Measurements from ENCODE around the gene WDFY4.

WDFY4 gene

DNA sequence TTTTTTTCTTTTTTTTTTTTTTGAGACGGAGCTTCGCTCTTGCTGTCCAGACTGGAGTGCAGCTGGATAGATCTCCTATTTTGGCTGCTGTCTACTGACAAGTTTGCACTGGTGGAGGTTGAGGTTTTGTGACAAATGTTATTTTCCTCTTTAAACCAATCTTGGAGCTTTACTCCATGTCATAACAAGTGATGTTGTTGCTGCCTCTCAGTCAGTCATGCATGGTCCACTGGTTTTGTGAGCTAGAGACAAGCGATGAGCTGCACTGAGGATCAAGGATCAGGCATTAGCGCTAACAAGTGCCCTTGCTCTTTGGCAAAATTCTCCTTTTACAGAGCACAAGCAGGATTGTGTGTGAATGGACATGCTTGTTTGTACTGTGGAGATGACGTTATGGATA is 805 bp upstream of the WDFY4 start:
- DNase-seq (ENCODE audit: insufficient read length, low spot score) (no peak), FAIRE-seq (no peak)

DNA sequence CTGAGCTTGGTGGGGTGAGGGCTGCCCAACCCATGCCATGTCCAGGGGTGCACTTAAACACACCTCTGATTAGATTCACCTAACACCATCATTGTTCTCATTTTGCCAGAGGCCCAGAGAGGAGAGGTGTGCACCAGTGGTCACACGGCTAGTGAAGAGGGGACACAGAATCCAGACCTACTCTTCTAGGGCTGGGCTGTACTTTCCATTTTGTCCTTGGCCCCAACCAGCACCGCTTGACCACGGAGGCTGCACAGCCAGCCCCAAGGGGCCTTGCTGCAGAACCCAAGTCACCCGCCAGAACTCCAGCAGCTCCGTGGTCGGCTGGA is 246 bp upstream of the WDFY4 start:
- no peak for DNase-seq (ENCODE audit: insufficient read length, low spot score)
- no peak for FAIRE-seq

DNA sequence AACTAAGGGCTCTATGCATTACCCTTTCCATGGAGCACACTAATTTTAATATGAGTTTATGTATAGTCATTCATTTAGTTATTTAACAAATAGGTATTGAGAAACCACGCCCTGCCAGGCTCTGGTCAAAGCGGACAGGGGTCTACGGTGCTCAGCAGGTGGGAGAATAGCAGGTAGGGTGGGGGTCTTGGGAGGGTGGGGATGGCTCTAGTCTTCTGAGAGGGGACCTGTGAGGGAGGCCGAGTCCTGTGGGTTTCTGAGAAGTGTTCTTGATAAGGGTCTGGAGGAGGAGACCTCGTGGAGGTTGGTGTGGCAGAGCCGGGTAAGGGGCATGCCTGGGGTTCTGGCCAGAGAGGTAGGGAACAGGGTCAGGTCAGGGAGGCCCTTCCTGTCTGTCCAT is 1.1 kb downstream of the WDFY4 start:
- FAIRE-seq, result no peak
- no peak for DNase-seq (ENCODE audit: insufficient read length, low spot score)

DNA sequence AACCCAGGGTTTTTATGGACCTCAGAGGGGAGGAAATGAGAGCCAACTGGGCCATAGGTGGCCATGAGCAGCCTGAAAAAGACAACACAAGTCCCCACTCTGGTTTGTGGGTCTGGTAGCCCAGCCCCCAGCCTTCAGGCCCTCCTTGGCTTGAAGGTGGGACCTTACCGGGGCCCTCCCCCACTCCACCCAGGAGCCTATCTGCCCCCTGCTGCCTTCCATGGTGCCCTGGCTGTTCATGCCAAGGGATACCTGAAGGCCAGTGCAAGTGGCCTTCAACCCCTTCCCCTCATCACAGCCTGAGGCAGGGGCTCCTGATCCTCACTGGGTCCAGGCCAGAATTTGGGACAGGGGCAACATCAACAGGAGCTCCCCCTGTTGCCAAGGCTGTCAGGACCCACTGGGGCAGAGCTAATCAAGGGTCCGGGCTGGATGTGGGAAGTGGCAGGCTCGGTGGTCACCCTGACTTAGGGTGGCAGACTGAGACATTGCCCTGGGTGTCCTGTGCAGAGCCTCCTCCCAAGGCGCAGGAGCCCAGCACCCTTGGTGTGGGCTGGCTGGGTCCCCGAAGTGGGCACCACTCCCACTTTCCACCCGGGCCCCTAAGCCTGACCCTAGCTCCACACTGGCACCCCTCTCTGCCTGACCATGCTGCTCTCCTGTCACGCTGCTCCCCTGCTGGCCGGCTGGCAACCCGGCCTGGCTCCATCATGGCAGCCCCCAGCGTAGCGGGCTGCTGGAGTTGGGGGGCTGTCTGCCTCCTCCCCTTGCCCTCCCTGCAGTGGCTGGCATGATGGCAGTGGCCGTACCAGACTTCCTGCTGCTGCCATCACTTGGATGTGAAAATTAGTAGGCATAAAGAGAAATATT is 6.4 kb downstream of the WDFY4 start:
- DNase-seq (ENCODE audit: insufficient read length, low spot score), result no peak
- no peak for FAIRE-seq

DNA sequence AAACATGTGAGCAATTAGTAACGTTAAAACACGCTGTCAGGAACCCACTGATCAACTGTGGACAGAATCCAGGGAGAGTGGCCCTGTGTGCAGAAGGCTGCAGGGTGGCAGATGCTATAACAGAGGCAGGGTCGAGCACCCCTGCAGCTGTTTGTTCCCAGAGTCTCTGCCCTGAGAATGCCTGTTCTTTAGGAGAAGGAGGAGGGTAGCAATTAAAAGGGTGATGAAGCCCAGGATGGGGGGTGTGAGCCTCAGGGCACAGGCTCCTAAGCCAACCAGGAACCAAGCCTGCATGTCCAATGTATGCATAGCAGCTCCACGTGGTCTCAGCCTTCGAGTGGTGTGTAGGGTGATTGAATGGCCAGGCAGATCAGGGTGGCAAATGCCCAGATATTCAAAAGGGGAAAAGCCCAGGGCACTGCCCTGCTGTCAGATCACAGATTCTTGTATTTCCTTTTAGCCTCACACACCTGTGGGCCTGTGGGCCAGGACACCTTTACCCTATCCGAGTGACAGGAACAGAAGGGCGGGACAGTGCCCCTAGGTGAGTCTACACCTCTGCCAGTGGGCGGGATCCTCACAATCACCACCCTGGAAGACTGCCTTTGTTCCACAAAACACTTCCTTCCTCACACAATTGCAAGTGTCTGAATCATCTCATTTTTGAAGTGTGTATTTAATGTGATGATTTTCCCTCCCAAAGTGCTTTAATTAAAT is 7.3 kb downstream of the WDFY4 start:
- no peak for DNase-seq (ENCODE audit: insufficient read length, low spot score)
- no peak for FAIRE-seq

DNA sequence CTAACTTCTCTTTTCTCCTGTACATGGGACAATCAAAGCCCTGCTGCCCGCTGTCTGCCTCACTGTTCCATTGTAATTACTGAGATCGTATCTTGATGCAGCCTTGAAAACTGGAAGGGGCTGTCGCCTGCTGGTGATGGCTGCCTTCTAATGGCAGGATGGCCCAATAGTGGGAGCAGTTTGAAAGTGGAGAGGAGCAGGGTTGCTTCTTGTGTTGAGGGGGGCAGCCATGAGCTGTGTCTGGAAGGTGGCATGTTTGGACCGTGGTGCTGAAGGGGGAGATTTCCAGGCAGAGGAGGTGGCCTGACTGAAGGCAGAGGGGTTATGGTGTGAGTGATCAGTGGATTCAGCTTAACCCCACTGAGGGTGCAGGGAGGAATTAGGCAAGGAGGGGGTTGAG is 8.1 kb downstream of the WDFY4 start:
- DNase-seq (ENCODE audit: insufficient read length, low spot score), result no peak
- no peak for FAIRE-seq

DNA sequence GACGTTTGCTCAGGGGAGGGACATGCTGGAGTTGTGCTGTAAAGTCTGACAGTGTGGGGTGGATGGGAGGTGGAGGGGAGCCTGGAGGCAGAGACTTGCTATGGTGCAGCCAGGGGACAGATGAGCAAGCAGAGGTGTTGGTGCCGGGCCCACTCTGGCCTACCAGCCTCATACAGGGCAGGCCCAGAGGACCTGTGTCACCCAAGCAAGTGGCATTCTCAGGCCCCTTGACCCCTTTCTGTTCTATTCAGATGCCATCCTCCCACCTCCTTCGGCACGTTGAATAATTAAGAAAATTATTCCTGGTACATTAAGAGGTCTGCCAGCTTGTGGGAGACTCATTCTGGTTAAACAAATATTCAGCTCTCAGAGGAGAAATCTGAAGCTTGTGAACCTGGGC is 8.5 kb downstream of the WDFY4 start:
- FAIRE-seq, result no peak
- DNase-seq (ENCODE audit: insufficient read length, low spot score), result no peak

DNA sequence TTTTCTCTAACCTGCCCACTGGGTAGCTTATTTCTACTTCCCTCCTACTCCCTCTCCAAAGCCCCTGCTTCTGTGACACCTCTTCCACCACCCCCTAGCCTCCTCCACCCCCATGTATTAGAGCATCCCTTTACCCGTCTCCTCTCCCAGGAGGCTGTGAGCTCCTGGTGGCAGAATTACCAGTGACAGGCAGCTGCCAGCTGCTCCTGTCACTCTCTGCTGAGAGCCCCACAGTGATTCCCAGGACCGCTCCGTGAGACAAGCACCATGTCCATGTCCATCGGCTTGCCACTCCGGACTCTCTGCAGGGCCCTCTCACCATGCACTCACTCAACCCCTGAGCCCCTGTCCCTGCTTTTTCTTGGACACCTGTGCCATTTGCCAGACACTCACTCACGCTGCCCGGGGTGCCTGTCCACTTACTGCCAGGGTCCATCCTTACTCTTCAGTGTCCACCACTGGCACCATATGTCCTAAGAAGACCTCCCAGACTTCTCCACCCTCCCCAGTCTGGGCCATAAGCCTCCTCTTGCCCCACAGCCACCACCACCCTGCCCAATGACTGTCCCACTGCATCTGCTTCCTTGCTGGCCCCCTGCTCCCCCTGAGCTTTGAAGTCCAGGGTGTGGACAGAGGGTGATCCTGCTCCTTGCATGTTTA is 9.8 kb downstream of the WDFY4 start:
- DNase-seq (ENCODE audit: insufficient read length, low spot score), result no peak
- no peak for FAIRE-seq

DNA sequence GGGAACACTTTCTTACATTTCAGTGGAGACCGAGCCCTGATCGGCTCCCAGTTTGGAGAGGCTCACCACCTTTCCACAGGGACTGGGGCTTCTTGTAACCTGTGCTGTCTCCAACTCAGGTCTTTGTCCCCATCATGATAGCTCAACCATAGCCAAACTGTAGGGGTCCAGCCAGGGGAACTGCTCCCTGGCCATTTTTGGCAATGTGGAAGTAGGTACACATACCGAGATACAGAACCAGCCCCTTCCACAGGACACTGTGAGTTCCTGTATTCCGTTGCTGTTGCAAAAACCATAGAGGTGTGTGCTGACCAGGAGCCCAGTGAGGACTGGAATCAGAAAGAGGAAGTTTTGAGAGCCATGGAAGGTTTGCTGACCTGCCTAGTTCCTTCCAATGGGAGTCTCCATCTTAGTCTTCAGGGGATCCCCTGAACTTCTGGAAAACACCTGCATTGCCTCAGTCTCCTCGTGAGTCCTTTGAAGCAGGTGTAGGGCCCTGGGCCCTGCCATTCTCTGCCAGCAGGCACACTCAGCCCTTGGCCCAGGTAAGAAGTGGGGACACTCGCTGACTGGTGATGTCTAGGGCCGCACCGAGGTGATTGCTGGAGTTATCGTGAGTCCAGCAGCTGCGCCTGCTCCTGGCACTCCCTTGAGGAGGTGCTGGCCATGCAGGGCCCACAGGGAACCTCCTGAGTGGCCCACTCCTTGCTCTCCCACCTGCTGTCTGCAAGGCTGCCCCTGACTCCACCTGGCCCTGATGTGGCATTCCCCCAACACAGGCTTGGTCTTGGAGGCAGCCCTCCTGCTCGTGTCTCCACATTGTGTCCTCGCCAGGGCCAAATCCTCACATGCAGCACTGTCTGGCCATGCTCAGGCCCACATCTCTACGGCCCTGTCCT is 11.2 kb downstream of the WDFY4 start:
- FAIRE-seq (no peak), DNase-seq (ENCODE audit: insufficient read length, low spot score) (no peak)

DNA sequence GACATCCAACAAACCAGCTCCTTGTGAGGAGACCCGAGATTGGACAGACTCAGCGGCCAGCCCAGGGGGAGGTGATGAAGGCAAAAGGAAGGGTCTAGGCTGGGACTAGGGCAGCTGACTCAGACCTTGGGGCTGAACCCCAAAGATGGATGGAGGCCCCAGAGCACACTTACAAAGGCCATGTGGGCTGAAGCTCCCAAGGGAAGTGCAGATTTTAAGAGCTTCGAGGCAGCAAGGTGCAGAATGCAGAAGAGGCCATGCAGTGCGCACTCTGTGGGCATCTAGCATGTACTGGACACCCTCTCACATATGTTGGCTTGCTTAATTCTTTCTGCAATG is 11.8 kb downstream of the WDFY4 start:
- FAIRE-seq (no peak), DNase-seq (ENCODE audit: insufficient read length, low spot score) (no peak)

DNA sequence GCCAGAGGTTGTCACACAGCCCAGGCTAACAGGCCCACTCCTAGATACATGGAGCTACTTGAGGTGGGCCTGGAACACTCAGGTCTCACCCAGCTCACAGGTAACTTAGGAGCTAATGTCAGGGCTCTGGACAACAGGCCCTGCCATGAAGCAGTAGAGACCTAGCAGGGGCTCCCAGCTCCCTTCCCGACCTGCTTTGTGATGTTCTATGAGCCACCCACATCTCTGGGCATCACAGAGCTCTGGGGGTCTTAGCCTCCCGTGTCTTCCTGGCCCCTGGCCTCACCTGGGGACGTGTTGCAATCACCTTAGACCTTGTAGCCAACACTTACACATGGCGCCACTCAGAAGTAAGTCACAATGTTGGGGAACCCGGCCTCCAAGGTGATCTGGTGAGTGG is 12.4 kb downstream of the WDFY4 start:
- no peak for DNase-seq (ENCODE audit: insufficient read length, low spot score)
- no peak for FAIRE-seq

DNA sequence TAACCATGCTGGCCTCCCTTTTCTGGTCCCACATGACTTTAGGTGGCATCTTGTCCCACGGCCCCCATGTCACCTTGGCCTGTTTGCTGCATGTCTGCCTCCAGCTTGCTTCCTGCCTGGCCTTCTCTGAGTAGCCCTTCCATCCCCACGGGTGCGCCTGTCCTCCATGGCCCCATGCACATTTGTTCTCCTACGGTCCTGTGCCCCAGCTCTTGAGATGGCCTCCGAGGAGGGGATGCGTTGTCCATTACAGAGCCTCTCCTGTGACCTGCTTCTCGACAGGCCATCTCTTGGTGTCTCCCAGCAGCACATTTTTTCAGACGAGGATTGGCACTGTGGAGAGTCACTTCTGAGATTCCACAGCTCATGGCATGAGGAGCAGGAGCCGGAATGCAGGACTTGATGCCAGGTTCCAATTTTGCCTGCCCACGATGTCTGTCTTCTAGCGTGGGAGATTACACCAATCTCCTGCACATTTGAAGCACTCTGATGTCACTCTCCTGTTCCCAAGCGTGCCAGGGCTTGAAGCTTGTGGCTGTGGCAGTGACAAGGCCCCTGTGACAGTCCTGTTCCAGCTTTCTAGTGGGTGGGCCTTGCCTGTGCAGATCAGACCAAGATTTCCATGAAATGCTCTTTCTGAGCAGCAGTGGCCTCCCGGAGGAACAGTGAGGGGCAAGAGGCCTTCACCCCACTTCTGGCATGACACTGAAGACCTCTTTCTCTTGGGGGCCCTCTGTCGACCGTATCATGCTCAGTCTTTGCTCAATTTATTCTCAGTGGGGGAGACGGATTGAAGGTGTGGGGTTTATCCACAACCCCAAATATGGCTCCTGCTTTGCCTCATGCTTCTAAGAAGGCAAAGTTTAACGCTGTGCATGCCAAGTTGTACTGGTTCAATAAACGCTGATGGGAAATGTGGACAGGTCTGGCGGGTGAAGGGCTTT is 13.4 kb downstream of the WDFY4 start:
- FAIRE-seq, result no peak

DNA sequence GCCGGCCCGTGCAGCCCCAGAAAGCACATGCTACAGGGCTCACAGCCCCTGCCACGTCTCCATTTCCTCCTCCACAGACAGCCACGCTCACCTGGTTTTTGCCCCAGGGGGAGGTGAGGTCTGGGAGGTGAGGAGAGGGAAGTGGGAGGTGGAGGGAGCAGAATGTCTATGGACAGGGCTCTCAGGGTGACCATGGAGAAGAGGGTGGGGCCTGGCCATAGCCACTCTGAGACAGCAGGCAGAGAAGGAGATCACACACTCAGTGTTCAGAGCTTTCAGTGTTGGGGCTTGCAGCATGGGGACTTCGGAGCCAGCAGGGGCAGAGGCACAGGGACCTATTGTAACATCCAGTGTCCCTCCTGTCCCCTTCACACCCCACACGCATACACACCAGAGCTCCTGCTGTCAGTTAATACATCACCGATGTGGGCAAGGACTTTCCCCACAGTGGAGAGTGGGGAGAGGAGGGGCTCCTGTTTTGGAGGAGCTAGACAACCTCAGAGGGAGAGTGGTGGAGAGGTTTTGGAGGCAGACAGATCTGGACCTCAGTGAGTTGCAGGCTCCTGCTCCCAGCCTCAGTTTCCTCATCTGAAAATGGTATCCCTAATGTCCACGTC is 14.4 kb downstream of the WDFY4 start:
- FAIRE-seq (no peak), DNase-seq (ENCODE audit: insufficient read length, low spot score) (no peak)

More for the DNA sequence above, 13.4 kb downstream of the WDFY4 start:
- no peak for DNase-seq (ENCODE audit: insufficient read length, low spot score)

DNA sequence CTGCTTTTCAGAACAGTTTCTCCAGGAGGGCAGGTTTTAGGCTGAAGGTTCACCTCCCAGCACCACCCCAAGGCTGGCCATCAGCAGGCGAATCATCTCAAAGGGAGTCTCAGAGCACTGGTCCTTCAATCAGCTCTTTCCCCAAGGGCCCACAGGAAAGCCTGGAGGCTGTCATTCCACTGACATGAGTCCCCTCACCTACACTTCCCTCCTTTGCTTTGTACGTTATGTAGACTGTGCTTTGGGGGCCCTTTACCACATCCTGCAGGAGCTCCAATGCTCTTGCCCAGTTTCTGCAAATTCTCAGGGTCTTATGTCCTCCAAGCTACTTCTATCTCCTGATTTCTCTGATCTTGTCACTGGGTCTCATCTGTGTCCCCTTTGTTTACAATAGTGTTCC is 15.4 kb downstream of the WDFY4 start:
- FAIRE-seq (no peak), DNase-seq (ENCODE audit: insufficient read length, low spot score) (no peak)

DNA sequence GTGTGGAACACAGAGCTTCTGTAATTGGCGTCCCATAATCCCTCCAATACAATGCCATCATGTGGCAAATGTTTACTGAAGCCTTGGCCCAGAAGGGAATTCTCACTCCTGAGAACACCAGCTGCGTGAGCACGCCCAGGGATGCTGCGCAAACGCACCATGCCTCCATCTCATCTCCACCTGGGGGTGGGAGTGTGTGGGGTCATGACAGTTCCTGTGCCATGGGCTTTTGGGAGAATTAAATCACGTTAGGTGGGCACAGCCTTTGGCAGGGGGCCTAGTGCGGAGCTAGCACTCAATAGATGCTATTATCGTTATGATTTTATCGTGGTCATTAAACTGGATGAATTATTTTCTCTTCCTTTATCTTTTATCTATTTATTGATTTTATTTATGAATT is 15.8 kb downstream of the WDFY4 start:
- no peak for DNase-seq (ENCODE audit: insufficient read length, low spot score)
- FAIRE-seq, result no peak

DNA sequence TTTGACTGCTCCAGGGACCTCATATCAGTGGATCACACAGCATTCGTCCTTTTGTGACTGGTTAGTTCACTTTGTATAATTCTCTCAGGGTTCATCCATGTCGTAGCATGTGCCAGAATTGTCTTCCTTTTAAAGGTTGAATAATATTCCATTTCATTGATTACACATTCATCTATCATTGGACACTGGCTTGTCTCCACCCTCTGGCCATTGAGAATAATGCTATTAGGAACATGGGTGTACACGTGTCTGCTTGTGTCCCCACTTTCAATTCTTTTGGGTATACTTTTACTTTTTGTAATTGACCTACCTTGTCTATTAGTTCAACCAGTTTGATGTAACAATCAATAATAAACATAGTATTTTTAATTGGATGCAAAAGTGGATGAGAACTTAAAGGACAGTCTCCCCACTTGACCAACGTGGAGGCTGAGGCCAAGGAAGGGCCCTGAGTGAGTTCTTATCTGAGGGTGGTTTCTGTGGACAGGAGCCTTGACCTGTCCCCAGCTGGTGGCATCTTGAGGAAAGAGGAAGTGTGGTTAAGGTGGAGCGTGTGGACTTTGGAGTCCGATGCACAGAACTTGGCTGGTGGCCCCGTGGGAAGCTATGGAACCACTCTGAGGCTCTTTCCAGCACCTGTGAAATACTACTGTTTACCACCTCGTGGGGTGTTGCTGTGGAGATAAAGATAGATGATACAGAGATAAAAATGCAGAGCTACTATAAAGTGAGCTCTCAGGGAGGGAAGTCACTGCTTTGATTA is 16.6 kb downstream of the WDFY4 start:
- DNase-seq (ENCODE audit: insufficient read length, low spot score) (no peak), FAIRE-seq (no peak)

DNA sequence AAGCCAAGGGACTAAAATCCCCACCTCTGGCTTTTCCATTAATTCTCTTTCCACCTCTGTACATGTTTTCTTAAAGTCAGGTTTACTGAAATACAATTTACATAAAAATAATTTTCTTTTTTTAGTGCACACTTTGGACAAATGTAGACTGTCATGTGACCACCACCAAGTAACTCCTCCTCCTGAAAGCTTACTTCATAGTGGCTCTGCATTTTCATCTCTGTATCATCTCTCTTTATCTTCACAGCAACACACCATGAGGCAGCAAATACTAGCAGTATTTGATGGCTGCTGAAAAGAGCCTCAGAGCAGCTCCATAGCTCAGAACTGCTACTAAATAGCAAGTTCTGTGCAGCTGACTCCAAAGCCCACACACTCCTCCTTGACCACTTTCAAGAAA is 17.3 kb downstream of the WDFY4 start:
- DNase-seq (ENCODE audit: insufficient read length, low spot score) (no peak), FAIRE-seq (no peak)

DNA sequence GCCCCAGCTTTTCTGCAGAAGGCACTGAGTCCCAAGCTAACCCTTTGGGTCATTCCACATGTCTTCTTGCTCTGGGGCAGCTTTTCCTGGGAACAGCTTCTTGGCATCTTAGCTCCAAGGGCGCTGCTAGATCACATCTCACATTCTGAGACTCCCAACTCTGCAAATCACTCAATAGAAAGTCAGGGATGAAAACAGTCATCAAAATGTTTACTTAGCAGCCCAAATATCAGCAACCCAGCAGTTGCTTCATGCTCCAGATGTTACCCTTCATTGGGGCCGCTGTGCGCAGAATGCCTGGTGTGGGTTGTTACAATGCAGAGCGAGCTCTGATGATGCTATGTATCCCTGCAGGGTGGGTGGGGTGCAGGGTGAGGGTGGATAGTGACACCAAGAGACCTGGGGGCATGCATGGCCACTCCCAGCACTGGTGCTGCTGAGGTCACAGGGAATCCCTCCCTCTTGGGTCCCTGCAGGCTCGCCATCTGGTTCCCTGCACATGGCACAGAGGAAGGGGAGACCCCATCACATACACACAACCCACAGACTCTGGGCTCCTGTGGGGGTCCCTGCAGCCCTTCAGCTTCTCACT is 19.0 kb downstream of the WDFY4 start:
- DNase-seq (ENCODE audit: insufficient read length, low spot score) (no peak), FAIRE-seq (no peak)

All from HTR-8/SVneo (cell line).